ENCODE data around the gene LGALS3BP.

The LGALS3BP gene

GRCh38 chr17:79001190-79002020, 21.7 kb upstream of the LGALS3BP start:
- DNase-seq (ENCODE audit: low read depth, low spot score), result no peak
- in situ Hi-C loops (cut with HindIII; ENCODE audit: low sequenced_read_pairs), result no loop called here
- TF ChIP-seq CTCF (IDR thresholded peaks at IDR 0.05; ENCODE audit: low read depth, low read length), result no peak

GRCh38 chr17:79000396-79001189, 20.9 kb upstream of the LGALS3BP start:
- no peak for DNase-seq (ENCODE audit: low read depth, low spot score)
- in situ Hi-C loops (cut with HindIII; ENCODE audit: low sequenced_read_pairs), result no loop called here
- H3K4me3 ChIP-seq (ENCODE audit: low read depth, low read length), result no peak overlapping the region
- no peak for TF ChIP-seq CTCF (IDR thresholded peaks at IDR 0.05; ENCODE audit: low read depth, low read length)

More at GRCh38 chr17:79001190-79002020, 21.7 kb upstream of the LGALS3BP start:
- H3K4me3 ChIP-seq (ENCODE audit: low read depth, low read length), result no peak overlapping the region

GRCh38 chr17:78999947-79000395, 20.2 kb upstream of the LGALS3BP start:
- H3K4me3 ChIP-seq (ENCODE audit: low read depth, low read length), result no peak overlapping the region
- no peak for DNase-seq (ENCODE audit: low read depth, low spot score)
- in situ Hi-C loops (cut with HindIII; ENCODE audit: low sequenced_read_pairs), result no loop called here
- TF ChIP-seq CTCF (IDR thresholded peaks at IDR 0.05; ENCODE audit: low read depth, low read length), result no peak

GRCh38 chr17:78999056-78999768, 19.5 kb upstream of the LGALS3BP start:
- DNase-seq (ENCODE audit: low read depth, low spot score), result no peak
- no peak for TF ChIP-seq CTCF (IDR thresholded peaks at IDR 0.05; ENCODE audit: low read depth, low read length)
- in situ Hi-C loops (cut with HindIII; ENCODE audit: low sequenced_read_pairs), result no loop called here
- H3K4me3 ChIP-seq (ENCODE audit: low read depth, low read length), result no peak overlapping the region

- DNase-seq (ENCODE audit: low read depth, low spot score), result no peak
- no peak overlapping the region for H3K4me3 ChIP-seq (ENCODE audit: low read depth, low read length)
- in situ Hi-C loops (cut with HindIII; ENCODE audit: low sequenced_read_pairs), result no loop called here
- TF ChIP-seq CTCF (IDR thresholded peaks at IDR 0.05; ENCODE audit: low read depth, low read length), result no peak
Measured at GRCh38 chr17:78998311-78999055, 18.8 kb upstream of the LGALS3BP start.

- no peak overlapping the region for H3K4me3 ChIP-seq (ENCODE audit: low read depth, low read length)
- in situ Hi-C loops (cut with HindIII; ENCODE audit: low sequenced_read_pairs), result no loop called here
- no peak for DNase-seq (ENCODE audit: low read depth, low spot score)
- no peak for TF ChIP-seq CTCF (IDR thresholded peaks at IDR 0.05; ENCODE audit: low read depth, low read length)
Measured at GRCh38 chr17:78997881-78998280, 18.2 kb upstream of the LGALS3BP start.

Measured in astrocyte of the spinal cord (primary cell).